Measurements from ENCODE around the gene ARPC1B. TPM values are rescaled to one million over a fixed set of nuclear protein-coding genes. Genes with fewer than 3 reads are reported as not detected.

The ARPC1B gene
- total RNA-seq, 3 donors from 2014 or later (not counting 1 experiment from before 2014, with no cell fraction given) = 161 to 184 (median 179) TPM

GRCh38 chr7:99404235-99404976, 29.9 kb downstream of the ARPC1B start:
- H3K36me3 ChIP-seq (ENCODE audit: control insufficient read depth, insufficient read depth, low read length) = peaks cover 41% of the 10 kb centered on the region
- H3K36me3 Mint-ChIP-seq = no peaks in the 10 kb centered on the region
- no peaks in the 10 kb centered on the region for H3K27me3 ChIP-seq (ENCODE audit: control insufficient read depth, insufficient read depth, low read length)
- no peaks in the 10 kb centered on the region for H3K27me3 Mint-ChIP-seq (ENCODE audit: low read depth in 2 of 2)
- no peak for DNase-seq
- no peak overlapping the region for H3K27ac ChIP-seq (ENCODE audit: low read length)
- H3K9me3 Mint-ChIP-seq = no peaks in the 10 kb centered on the region
- H3K4me3 Mint-ChIP-seq = no peak overlapping the region
- no peak for TF ChIP-seq CTCF (IDR thresholded peaks at IDR 0.05)
- peak overlapping the region; percentile 48 to 72 for H3K27ac Mint-ChIP-seq
- H3K4me3 ChIP-seq (ENCODE audit: low read length) = no peak overlapping the region
- no peak for ATAC-seq
- peaks cover 47% of the 10 kb centered on the region for H3K4me1 ChIP-seq (ENCODE audit: control insufficient read depth, insufficient read depth, low read length)
- H3K4me1 Mint-ChIP-seq = peaks cover 40 to 61% of the 10 kb centered on the region in 2 donors
- intact Hi-C loops (cut with micrococcal nuclease) = no loop called here
- 93% methylated on average over 18 of the region's 18 CpGs for WGBS (ENCODE audit: insufficient coverage)
- no peaks in the 10 kb centered on the region for H3K9me3 ChIP-seq (ENCODE audit: control insufficient read depth, insufficient read depth, low read length)

- Histone ChIP-seq H3K4me1 (ENCODE audit: control insufficient read depth, insufficient read depth, low read length) (peaks cover 52% of the 10 kb centered on the region), H3K9me3 (ENCODE audit: control insufficient read depth, insufficient read depth, low read length) (no peaks in the 10 kb centered on the region), H3K27me3 (ENCODE audit: control insufficient read depth, insufficient read depth, low read length) (no peaks in the 10 kb centered on the region), H3K36me3 (ENCODE audit: control insufficient read depth, insufficient read depth, low read length) (peaks cover 36% of the 10 kb centered on the region), H3K27ac (ENCODE audit: low read length) (no peak overlapping the region), H3K4me3 (ENCODE audit: low read length) (no peak overlapping the region)
- no peak for TF ChIP-seq CTCF (IDR thresholded peaks at IDR 0.05)
- Mint-ChIP-seq H3K9me3 (no peaks in the 10 kb centered on the region), H3K4me3 (no peak overlapping the region), H3K27me3 (ENCODE audit: low read depth in 2 of 2) (no peaks in the 10 kb centered on the region), H3K4me1 (peaks cover 46 to 66% of the 10 kb centered on the region in 2 donors), H3K36me3 (no peaks in the 10 kb centered on the region), H3K27ac (peak overlapping the region; percentile 23 to 72)
- ATAC-seq (peak in 1 of 3 donors; percentile 18), DNase-seq (peak in 1 of 2 donors; percentile 46)
- intact Hi-C loops (cut with micrococcal nuclease) = loop anchor here (5.0 kb wide), 2 partner anchors 33 to 147 kb away; partner anchors contain the start of genes ARPC1B and FAM200A
- 87% methylated on average over 10 of the region's 10 CpGs for WGBS (ENCODE audit: insufficient coverage)
These were observed 30.4 kb downstream of the ARPC1B start for GRCh38 chr7:99404977-99405320.

- intact Hi-C loops (cut with micrococcal nuclease) = loop anchor here (5.0 kb wide), 2 partner anchors 34 to 146 kb away; partner anchors contain the start of genes ARPC1B and FAM200A
- Mint-ChIP-seq H3K27me3 (ENCODE audit: low read depth in 2 of 2) (no peaks in the 10 kb centered on the region), H3K9me3 (no peaks in the 10 kb centered on the region), H3K27ac (peak overlapping the region; percentile 93), H3K36me3 (peaks cover 6% of the 10 kb centered on the region), H3K4me1 (peaks cover 56 to 65% of the 10 kb centered on the region in 2 donors), H3K4me3 (peak overlapping the region; percentile 96)
- H3K27ac ChIP-seq (ENCODE audit: low read length) = no peak overlapping the region
- peaks cover 58% of the 10 kb centered on the region for H3K4me1 ChIP-seq (ENCODE audit: control insufficient read depth, insufficient read depth, low read length)
- 38% methylated on average over 1 of the region's 1 CpG for WGBS (ENCODE audit: insufficient coverage)
- no peaks in the 10 kb centered on the region for H3K27me3 ChIP-seq (ENCODE audit: control insufficient read depth, insufficient read depth, low read length)
- peaks cover 34% of the 10 kb centered on the region for H3K36me3 ChIP-seq (ENCODE audit: control insufficient read depth, insufficient read depth, low read length)
- H3K9me3 ChIP-seq (ENCODE audit: control insufficient read depth, insufficient read depth, low read length) = no peaks in the 10 kb centered on the region
- no peak overlapping the region for H3K4me3 ChIP-seq (ENCODE audit: low read length)
- ATAC-seq (no peak), DNase-seq (no peak)
- TF ChIP-seq CTCF (IDR thresholded peaks at IDR 0.05) = no peak
These were observed 32.0 kb downstream of the ARPC1B start for GRCh38 chr7:99406557-99406956.

All from natural killer cell (primary cell).